NCI-H187 (cell line): Measurements from ENCODE around the gene MALAT1.
A peak's percentile ranks its signal among the peaks of the same experiment; 100 is the strongest.
"Not testable (repeated sequence)": the region's sequence is repeated elsewhere in the genome, so short reads cannot be mapped to it uniquely, and the experiment has no call there.

Source experiments
- DNase-seq, 2 experiments: peaks; one replicate each; lab custom pipeline; 2025; lab: John Stamatoyannopoulos, UW

MALAT1 gene

GRCh38 chr11:65498042-65498726, 661 bp upstream of the MALAT1 start:
- DNase-seq, result no peak

DNA sequence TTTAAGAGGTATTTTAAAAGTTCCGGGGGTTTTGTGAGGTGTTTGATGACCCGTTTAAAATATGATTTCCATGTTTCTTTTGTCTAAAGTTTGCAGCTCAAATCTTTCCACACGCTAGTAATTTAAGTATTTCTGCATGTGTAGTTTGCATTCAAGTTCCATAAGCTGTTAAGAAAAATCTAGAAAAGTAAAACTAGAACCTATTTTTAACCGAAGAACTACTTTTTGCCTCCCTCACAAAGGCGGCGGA, 193 bp upstream of the MALAT1 start:
- peak in 1 of 2 experiments; percentile 68 for DNase-seq

GRCh38 chr11:65499713-65500386, 1.0 kb downstream of the MALAT1 start:
- DNase-seq, result peak in 1 of 2 experiments; percentile 63

DNA sequence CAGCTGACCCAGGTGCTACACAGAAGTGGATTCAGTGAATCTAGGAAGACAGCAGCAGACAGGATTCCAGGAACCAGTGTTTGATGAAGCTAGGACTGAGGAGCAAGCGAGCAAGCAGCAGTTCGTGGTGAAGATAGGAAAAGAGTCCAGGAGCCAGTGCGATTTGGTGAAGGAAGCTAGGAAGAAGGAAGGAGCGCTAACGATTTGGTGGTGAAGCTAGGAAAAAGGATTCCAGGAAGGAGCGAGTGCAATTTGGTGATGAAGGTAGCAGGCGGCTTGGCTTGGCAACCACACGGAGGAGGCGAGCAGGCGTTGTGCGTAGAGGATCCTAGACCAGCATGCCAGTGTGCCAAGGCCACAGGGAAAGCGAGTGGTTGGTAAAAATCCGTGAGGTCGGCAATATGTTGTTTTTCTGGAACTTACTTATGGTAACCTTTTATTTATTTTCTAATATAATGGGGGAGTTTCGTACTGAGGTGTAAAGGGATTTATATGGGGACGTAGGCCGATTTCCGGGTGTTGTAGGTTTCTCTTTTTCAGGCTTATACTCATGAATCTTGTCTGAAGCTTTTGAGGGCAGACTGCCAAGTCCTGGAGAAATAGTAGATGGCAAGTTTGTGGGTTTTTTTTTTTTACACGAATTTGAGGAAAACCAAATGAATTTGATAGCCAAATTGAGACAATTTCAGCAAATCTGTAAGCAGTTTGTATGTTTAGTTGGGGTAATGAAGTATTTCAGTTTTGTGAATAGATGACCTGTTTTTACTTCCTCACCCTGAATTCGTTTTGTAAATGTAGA, 1.7 kb downstream of the MALAT1 start:
- peak in 1 of 2 experiments; percentile 63 for DNase-seq

DNA sequence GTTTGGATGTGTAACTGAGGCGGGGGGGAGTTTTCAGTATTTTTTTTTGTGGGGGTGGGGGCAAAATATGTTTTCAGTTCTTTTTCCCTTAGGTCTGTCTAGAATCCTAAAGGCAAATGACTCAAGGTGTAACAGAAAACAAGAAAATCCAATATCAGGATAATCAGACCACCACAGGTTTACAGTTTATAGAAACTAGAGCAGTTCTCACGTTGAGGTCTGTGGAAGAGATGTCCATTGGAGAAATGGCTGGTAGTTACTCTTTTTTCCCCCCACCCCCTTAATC, 2.3 kb downstream of the MALAT1 start:
- no peak for DNase-seq

- peak in 1 of 2 experiments; percentile 64 for DNase-seq
These were observed 2.8 kb downstream of the MALAT1 start for GRCh38 chr11:65501472-65502273.

GRCh38 chr11:65502274-65502554, 3.4 kb downstream of the MALAT1 start:
- DNase-seq, result no peak

GRCh38 chr11:65502555-65503367, 3.9 kb downstream of the MALAT1 start:
- DNase-seq, result no peak

DNA sequence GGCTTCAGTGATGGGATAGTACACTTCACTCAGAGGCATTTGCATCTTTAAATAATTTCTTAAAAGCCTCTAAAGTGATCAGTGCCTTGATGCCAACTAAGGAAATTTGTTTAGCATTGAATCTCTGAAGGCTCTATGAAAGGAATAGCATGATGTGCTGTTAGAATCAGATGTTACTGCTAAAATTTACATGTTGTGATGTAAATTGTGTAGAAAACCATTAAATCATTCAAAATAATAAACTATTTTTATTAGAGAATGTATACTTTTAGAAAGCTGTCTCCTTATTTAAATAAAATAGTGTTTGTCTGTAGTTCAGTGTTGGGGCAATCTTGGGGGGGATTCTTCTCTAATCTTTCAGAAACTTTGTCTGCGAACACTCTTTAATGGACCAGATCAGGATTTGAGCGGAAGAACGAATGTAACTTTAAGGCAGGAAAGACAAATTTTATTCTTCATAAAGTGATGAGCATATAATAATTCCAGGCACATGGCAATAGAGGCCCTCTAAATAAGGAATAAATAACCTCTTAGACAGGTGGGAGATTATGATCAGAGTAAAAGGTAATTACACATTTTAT, 4.6 kb downstream of the MALAT1 start:
- DNase-seq, result no peak

- DNase-seq, result peak in 1 of 2 experiments; percentile 42
These were observed 5.3 kb downstream of the MALAT1 start for GRCh38 chr11:65503949-65504673.

DNA sequence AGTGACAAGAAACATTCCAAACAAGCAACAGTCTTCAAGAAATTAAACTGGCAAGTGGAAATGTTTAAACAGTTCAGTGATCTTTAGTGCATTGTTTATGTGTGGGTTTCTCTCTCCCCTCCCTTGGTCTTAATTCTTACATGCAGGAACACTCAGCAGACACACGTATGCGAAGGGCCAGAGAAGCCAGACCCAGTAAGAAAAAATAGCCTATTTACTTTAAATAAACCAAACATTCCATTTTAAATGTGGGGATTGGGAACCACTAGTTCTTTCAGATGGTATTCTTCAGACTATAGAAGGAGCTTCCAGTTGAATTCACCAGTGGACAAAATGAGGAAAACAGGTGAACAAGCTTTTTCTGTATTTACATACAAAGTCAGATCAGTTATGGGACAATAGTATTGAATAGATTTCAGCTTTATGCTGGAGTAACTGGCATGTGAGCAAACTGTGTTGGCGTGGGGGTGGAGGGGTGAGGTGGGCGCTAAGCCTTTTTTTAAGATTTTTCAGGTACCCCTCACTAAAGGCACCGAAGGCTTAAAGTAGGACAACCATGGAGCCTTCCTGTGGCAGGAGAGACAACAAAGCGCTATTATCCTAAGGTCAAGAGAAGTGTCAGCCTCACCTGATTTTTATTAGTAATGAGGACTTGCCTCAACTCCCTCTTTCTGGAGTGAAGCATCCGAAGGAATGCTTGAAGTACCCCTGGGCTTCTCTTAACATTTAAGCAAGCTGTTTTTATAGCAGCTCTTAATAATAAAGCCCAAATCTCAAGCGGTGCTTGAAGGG, 6.0 kb downstream of the MALAT1 start:
- peak in 1 of 2 experiments; percentile 27 for DNase-seq

GRCh38 chr11:65505466-65506289, 6.8 kb downstream of the MALAT1 start:
- no peak for DNase-seq

- DNase-seq, result no peak
These were observed 7.5 kb downstream of the MALAT1 start for GRCh38 chr11:65506290-65506771.

DNA sequence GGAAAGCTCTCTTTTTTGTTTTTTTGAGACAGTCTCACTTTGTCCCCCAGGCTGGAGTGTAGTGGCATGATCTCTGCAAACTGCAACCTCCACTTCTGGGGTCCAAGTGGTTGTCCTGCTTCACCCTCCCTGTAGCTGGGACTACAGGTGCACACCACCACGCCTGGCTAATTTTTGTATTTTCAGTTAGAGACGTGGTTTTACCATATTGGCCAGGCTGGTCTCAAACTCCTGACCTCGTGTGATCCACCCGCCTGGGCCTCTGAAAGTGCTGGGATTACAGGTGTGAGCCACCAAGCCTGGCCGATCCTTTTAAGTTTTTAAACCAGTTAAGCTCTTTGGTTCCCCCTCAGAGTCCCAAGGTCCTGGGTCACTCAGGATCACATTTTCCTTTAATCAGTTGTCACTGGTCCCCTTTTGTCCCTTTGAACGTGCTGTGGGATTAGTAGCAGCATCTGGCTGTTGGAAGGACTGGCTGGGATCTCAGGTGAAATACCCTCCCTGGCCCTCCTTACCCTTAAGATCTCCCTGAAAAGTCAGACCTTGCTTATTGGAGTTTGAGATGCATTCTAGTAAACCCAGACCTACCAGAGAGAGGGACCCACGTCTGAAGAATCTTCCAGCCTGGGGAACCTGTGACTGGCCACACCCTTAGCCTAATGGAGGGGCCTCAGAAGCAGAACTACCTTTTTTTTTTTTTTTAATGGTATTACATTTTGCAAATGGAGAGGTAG, 8.1 kb downstream of the MALAT1 start:
- DNase-seq, result peak in 1 of 2 experiments; percentile 72

DNA sequence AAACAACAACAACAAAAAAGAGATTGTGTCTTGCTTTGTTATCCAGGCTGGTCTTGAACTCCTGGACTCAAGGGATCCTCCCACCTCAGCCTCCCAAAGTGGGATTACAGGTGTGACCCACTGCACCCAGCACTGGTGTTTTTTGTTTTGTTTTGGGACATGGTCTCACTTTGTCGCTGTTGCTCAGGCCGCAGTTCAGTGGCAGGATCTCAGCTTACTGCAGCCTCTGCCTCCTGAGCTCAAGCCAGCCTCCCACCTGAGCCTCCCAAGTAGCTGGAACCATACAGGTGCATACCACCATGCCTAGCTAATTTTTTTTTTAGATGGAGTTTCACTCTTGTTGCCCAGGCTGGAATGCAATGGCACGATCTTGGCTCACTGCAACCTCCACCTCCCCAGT, 13.5 kb downstream of the MALAT1 start:
- not testable (repeated sequence) for DNase-seq

GRCh38 chr11:65516135-65516968, 17.5 kb downstream of the MALAT1 start:
- no peak for DNase-seq

GRCh38 chr11:65518941-65519549, 20.2 kb downstream of the MALAT1 start:
- DNase-seq, result not testable (repeated sequence)
